ENCODE measurements around the gene DSTYK. TPM values are rescaled to one million over a fixed set of nuclear protein-coding genes. Genes with fewer than 3 reads are reported as not detected.

DSTYK gene
- total RNA-seq, 1 experiment from 2014 or later: 6.3 TPM

GRCh38 chr1:205199931-205200299 is 11.6 kb downstream of the DSTYK start:
- Histone ChIP-seq H3K9me3 (no peaks in the 10 kb centered on the region), H3K36me3 (ENCODE audit: control insufficient read depth, insufficient read depth, low read length) (no peaks in the 10 kb centered on the region), H3K4me1 (no peaks in the 10 kb centered on the region), H3K27me3 (replicated peaks; ENCODE audit: control insufficient read depth, insufficient read depth, low read length) (no peaks in the 10 kb centered on the region), H3K4me3 (ENCODE audit: low read depth, low read length) (no peak overlapping the region)
- POLR2A ChIA-PET: no interaction called here
- CTCF ChIA-PET: interaction anchor here (0.6 to 1.4 kb wide), 3 partner anchors 9 to 155 kb away, joined by 3 to 9 read pairs (median 3); no protein-coding TSS in a partner anchor
- Mint-ChIP-seq H3K9me3 (ENCODE audit: unreplicated experiment) (no peaks in the 10 kb centered on the region), H3K36me3 (ENCODE audit: insufficient read depth, unreplicated experiment) (no peaks in the 10 kb centered on the region), H3K4me1 (ENCODE audit: low read depth, unreplicated experiment) (no peaks in the 10 kb centered on the region), H3K27me3 (ENCODE audit: insufficient read depth, unreplicated experiment) (no peaks in the 10 kb centered on the region), H3K27ac (ENCODE audit: unreplicated experiment) (no peak overlapping the region), H3K4me3 (ENCODE audit: unreplicated experiment) (no peak overlapping the region)
- intact Hi-C loops (cut with micrococcal nuclease; ENCODE audit: unreplicated experiment): no loop called here
- no peak for TF ChIP-seq CTCF (IDR thresholded peaks at IDR 0.05; ENCODE audit: insufficient read depth in 1 of 2, low read depth in 1 of 2, low read length in 1 of 2, severe bottlenecking in 1 of 2, unreplicated experiment in 1 of 2)
- no TSS peak for BruUV-seq (replicated peaks)
- DNase-seq: no peak

- no peak overlapping the region for H3K4me3 Mint-ChIP-seq (ENCODE audit: unreplicated experiment)
- Histone ChIP-seq H3K9me3 (no peaks in the 10 kb centered on the region), H3K4me1 (no peaks in the 10 kb centered on the region), H3K4me3 (ENCODE audit: low read depth, low read length) (no peak overlapping the region), H3K36me3 (ENCODE audit: control insufficient read depth, insufficient read depth, low read length) (no peaks in the 10 kb centered on the region), H3K27me3 (replicated peaks; ENCODE audit: control insufficient read depth, insufficient read depth, low read length) (no peaks in the 10 kb centered on the region)
- no peaks in the 10 kb centered on the region for H3K4me1 Mint-ChIP-seq (ENCODE audit: low read depth, unreplicated experiment)
- no peak for TF ChIP-seq CTCF (IDR thresholded peaks at IDR 0.05; ENCODE audit: insufficient read depth in 1 of 2, low read depth in 1 of 2, low read length in 1 of 2, severe bottlenecking in 1 of 2, unreplicated experiment in 1 of 2)
- H3K36me3 Mint-ChIP-seq (ENCODE audit: insufficient read depth, unreplicated experiment): no peaks in the 10 kb centered on the region
- H3K9me3 Mint-ChIP-seq (ENCODE audit: unreplicated experiment): no peaks in the 10 kb centered on the region
- ChIA-PET POLR2A (interaction anchor here (0.7 kb wide), 1 partner anchor 136 kb away, joined by 5 read pairs; no protein-coding TSS in a partner anchor), CTCF (interaction anchor here (0.6 to 1.4 kb wide), 4 partner anchors 8 to 155 kb away, joined by 3 to 9 read pairs (median 4); no protein-coding TSS in a partner anchor)
- no peak for DNase-seq
- no TSS peak for BruUV-seq (replicated peaks)
- intact Hi-C loops (cut with micrococcal nuclease; ENCODE audit: unreplicated experiment): no loop called here
- no peaks in the 10 kb centered on the region for H3K27me3 Mint-ChIP-seq (ENCODE audit: insufficient read depth, unreplicated experiment)
- no peak overlapping the region for H3K27ac Mint-ChIP-seq (ENCODE audit: unreplicated experiment)
These were observed 12.2 kb downstream of the DSTYK start for GRCh38 chr1:205199090-205199930.

GRCh38 chr1:205192287-205192686 is 19.2 kb downstream of the DSTYK start:
- H3K4me1 Mint-ChIP-seq (ENCODE audit: low read depth, unreplicated experiment): peaks cover 6% of the 10 kb centered on the region
- Histone ChIP-seq H3K4me3 (ENCODE audit: low read depth, low read length) (no peak overlapping the region), H3K9me3 (no peaks in the 10 kb centered on the region), H3K4me1 (peaks cover 4% of the 10 kb centered on the region; the same call in 1 of the 2 replicates), H3K27me3 (replicated peaks; ENCODE audit: control insufficient read depth, insufficient read depth, low read length) (no peaks in the 10 kb centered on the region), H3K36me3 (ENCODE audit: control insufficient read depth, insufficient read depth, low read length) (no peaks in the 10 kb centered on the region)
- no TSS peak for BruUV-seq (replicated peaks)
- TF ChIP-seq CTCF (IDR thresholded peaks at IDR 0.05; ENCODE audit: insufficient read depth in 1 of 2, low read depth in 1 of 2, low read length in 1 of 2, severe bottlenecking in 1 of 2, unreplicated experiment in 1 of 2): no peak
- ChIA-PET POLR2A (no interaction called here), CTCF (no interaction called here)
- H3K9me3 Mint-ChIP-seq (ENCODE audit: unreplicated experiment): no peaks in the 10 kb centered on the region
- no peak for DNase-seq
- intact Hi-C loops (cut with micrococcal nuclease; ENCODE audit: unreplicated experiment): no loop called here
- H3K27me3 Mint-ChIP-seq (ENCODE audit: insufficient read depth, unreplicated experiment): no peaks in the 10 kb centered on the region
- H3K4me3 Mint-ChIP-seq (ENCODE audit: unreplicated experiment): no peak overlapping the region
- no peak overlapping the region for H3K27ac Mint-ChIP-seq (ENCODE audit: unreplicated experiment)
- no peaks in the 10 kb centered on the region for H3K36me3 Mint-ChIP-seq (ENCODE audit: insufficient read depth, unreplicated experiment)
